Activated CD4-positive, alpha-beta T cell treated with anti-CD3 and anti-CD28 coated beads, Interleukin-2, amount 50 U/mL, for 48 hours (primary cell): ENCODE measurements around the gene SMIM36.
"Not testable (repeated sequence)": the region's sequence is repeated elsewhere in the genome, so short reads cannot be mapped to it uniquely, and the experiment has no call there.

Experiments
- DNase-seq, 2 experiments: peaks; one replicate each; pipeline ENCODE4 v3.0.0-alpha.2; 2020

SMIM36 gene

DNA sequence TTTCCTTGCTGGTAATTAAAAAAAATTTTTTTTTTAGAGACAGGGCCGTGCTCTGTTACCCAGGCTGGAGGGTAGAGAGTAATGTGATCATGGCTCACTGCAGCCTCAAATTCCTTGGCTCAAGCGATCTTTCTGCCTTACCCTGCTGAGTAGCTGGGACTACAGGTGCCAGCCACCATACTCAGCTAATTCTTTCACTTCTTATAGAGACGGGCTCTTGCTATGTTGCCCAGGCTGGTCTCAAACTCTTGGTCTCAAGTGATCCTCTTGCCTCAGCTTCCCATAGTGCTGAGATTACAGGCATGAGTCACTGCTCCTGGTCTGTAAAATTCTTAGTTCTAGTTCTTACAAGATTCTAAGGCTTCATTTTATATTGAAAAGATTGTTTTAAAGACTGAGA is 11.1 kb downstream of the SMIM36 start:
- no peak for DNase-seq

DNA sequence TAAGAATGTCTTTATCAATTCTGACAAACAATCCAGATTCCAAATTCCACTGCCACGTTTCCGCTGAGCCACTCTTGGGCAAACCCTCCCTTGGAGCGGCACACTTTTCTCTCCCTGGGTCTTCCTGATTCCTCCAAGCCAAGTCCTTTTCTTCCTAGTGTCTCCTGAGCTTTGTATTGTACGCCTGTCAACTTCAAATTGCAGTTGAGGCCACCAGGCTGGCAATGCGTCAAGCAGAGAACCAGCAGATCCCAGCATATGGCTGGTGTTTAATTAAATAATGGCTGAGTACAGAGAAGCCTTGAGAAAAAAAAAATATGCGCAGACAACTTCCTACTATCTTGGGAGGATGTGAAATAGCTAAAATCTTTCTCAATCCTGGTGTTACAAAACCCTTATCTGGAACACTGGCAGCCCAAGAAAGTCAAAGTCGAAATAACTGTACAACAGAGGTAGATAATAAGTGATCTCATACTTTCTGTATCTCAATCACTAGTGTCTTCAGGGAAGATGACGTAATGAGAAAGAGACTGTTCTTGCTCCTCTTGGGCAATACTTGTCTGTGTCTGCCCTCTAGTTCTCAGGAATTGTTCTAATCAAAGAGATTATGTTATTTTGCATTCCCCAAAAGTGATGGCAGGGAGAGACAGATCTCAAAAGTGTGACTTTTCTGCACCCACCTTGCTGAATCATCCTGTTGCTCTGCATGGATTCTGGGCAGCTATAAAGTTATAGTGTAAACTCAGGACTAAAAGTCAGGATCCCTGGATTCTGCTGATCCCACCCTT is 15.0 kb downstream of the SMIM36 start:
- DNase-seq = no peak

DNA sequence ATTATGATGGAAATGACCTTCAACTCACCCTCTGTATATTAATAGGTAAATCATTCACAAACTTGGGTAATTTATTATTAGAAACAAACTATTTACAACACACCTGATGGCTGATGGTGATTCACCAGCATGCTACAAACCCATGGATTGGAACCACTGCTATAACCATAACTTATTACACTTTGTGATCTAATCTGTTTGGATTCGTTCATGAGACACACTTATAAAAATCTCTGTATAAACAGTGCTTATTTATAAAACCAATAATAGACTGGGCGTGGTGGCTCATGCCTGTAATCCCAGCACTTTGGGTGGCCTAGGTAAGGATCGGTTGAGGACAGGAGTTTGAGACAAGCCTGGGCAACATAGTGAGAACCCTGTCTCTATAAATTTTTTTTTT is 16.0 kb downstream of the SMIM36 start:
- no peak for DNase-seq

DNA sequence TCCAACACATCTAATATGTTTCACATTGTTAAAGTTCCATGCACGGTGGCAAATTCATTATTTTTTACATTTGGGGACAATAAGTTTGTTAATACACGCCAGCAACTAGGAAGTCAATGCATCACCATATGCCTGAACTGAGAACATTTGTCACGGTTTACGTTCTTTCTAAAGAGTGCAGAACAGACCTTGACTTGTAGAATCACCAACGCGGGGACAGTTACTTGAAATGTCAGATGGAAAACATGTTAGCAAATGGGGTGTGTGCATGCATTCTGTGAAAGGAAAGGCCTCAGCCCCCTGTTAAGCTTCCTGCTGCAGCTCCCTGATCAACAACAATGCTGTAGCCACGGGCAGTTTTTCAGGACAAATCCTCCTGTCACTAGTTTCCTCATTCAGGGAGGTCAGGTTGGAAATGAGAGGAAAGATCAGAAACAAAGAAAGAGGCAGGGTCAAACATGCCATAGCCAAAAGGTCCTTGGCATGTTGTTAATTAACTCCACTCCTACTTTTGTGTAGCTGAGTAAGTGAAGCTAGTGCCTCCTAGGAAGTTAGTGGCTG is 18.4 kb downstream of the SMIM36 start:
- DNase-seq = no peak

DNA sequence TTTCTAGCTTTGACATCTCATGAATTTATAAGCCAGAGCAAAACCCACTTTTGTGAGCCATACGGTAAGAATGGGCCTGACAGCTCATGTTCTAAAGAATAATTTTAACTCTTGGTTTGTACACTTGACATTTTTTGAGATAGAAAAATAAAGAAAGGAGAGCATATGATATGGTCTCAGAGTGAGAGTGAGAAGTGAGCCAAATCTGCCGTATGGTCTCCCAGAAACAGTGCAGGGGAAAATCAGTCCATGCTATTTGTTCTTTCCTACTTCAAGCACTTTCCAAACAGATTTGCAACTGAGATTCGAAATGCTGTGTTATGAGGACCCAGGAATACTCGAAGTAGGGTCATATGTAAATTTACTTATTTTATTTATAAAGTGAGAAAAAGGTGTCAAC is 20.9 kb downstream of the SMIM36 start:
- no peak for DNase-seq

DNA sequence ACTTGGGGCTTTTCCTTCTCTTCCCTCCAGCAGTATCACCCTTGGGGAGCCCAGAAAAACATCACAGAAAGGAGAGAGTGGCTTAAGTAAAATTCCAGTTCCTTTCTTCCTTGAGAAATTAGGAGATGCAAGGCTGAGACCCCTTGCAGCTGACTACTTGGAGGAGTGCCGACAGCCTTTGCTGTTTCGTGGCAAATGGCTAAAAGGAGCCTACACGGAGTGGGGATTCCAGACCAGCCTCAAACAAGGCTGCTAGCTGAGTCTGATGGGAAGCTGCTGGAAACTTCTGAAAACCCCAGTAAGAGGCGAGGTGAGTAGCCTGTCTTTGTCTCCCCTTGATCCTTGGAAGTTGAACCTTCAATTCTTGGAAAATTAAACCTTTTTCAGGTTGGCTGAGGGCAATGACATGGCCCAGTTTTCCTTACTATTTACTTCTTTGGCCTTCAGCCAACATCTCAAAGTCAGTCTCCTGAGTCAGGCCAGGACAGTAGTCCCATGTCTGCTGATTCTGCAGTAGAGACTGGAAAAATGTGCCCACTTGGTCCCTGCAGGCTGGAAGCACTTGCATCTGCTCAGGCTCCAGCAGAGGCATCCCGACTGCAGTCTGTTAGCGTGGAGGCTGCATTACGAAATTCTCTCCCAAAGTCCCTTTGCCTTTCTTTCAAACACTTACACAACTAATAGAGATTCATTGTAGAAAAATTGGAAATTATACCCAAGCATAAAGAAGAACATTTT is 23.4 kb downstream of the SMIM36 start:
- no peak for DNase-seq

DNA sequence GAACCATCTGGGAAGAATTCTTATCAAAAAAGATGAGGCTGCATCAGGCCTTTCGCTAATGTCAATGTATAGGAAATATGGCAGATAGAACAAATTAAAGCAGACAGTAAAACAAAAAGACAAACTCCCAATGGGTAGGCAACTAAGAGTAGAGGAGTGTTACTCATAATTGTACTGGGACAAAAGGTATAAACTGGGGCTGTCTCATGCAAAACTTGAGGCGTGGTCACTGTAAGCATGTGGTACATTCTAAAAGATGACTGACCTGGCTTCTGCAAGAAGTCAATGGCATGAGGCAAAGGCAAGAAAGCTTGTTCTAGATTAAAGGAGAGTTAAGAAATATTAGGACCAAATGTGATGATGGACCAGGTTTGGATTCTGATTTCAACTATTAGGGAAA is 26.7 kb downstream of the SMIM36 start:
- DNase-seq = no peak

DNA sequence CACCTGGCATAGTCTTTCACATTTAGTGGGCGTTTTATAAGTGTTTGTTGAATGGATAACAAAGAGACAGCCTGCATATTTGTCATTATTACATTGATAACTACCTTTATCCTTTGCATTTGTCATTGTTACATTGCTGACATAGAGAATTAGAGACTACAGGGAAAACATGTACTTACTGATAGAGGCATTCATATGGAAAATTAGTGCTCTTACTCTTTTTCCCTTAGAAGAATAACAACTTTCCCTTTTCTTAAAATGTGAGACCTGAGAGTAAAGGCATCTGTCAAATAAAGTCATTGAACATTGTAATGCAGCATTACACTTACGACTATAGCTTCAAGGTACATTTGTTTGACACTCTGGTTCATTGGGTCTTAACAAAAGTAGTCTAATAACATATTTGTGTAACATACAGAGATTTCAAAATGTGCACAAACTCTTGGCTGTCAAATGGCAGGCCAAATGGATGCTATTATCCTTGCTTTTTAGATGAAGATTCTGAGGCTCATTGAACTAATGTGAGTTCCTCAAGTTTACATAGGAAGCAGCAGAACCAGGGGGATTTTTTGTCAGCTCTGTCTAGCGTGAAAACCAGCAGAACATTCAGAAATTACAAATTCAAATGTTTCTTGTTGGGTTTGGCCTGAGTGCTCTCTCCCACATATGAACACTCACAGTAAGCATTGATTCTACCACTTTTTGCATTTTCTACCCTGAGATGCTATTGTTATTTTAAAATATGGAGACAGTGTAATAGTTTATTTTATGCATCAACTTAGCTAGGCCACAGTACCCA is 28.5 kb downstream of the SMIM36 start:
- no peak for DNase-seq

DNA sequence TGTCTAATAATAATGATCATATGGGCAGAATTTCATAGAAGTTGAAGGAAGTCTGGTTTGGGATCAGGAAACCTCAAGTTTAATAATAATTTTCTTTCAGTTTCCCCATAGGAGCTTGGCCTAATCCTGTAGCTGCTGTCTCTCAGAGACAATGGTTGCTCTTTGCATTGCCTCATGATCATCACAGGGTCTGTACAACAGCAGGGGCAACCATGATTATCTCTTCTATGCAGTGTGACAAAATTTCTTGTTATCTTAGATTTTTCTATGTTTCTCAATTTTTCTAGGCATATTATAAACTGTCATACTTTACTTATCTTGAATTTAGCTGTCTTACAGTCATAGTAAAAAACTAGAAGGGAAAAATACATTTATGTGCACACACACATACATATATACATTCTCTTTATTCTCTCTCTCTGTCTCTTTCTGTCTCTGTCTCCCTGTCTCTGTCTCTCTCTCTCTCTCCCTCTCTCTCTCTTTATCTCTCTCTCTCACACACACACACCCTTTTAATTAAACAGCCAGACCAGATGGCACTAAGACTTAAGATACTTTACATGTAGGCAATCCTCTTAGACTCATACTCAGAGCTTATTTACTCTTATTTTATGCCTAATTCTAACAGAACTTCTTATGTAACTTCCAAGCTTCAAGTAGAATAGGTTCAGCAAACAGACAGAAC is 30.5 kb downstream of the SMIM36 start:
- no peak for DNase-seq

DNA sequence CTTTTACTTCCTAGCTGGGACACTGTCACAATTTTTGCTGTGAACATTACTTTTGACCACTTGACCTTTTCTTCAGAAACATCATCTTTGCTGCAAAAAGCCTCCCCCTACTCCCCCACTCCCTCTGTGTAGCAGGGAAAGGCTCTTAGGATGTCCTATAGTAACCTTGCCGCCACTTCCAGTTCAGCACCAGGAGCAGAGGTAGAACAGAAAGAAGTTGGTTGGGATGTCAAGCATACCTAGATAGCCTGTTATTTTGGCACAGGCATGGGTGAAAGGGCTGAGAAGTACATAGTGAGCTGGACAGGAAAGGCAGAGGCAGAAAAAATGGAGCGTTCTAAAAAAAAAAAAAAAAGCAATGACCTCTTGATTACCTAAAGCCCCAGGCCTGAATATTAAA is 31.3 kb downstream of the SMIM36 start:
- no peak for DNase-seq

DNA sequence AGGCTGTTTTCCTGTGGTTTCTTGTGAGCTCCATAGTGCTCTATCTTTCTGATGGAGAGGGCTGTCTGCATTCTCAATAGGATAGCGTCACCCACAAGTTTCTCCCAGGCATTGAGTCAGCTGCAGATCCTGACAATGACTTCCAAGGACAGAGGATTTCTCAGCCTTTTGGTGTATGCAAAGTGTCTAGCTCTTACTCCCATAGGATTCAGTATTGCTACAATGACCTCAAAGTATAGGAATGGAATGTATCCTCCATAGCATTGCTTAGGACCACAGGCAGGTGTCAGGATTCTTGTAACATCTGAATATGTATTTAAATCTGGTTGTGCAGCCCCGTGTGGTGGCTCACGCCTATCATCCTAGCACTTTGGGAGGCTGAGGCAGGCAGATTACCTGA is 32.3 kb downstream of the SMIM36 start:
- no peak for DNase-seq

DNA sequence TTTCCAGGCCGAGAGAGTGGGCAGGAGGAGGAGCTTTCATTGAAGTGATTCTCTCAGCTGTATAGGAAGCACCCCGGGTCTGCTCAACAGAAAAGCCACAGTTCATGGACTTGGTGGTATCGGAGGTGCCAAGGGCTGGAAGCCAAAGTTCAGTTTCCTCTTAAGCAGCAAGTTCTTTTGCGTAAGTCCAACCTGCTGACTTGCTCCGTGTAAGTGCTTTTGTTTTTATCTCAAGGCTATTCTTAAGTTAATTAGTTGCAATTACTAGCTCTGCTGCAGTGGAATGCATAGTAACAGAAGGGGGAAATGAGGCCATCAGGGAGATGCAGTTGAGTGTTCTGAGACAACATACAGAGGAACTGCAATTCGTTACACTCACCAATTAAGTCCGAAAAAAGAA is 44.6 kb downstream of the SMIM36 start:
- DNase-seq = no peak

DNA sequence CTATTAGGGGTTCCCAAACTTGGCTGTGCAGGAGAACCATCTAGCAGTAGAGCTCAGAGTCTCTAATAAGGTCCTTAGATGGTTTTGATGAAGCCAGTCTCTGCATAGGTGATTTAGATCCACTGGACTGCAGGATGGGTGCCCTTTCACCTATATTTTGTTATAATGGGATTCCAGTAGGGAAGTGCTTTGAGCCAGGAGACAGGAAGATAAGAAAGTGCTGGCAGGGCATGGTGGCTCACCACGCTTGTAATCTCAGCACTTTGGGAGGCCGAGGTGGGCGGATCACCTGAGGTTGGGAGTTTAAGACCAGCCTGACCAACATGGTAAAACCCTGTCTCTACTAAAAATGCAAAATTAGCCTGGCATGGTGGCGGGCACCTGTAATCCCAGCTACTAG is 45.5 kb downstream of the SMIM36 start:
- not testable (repeated sequence) for DNase-seq

DNA sequence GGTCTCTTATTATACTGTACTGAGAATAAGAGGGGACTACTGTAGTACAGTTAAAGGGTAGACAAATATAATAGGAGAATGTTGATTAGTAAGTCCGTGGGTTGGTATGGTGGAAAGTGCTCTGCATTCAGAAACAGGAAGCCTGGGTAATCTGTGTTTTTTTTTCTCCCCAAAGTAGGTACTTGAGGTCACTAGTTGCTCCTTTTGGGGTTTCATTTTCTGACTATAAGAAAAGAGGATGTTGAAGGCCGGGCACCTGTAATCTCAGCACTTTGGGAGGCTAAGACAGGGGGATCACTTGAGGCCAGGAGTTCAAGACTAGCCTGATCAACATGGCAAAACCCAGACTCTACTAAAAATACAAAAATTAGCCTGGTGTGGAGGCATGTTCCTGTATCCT is 47.7 kb downstream of the SMIM36 start:
- DNase-seq = no peak

DNA sequence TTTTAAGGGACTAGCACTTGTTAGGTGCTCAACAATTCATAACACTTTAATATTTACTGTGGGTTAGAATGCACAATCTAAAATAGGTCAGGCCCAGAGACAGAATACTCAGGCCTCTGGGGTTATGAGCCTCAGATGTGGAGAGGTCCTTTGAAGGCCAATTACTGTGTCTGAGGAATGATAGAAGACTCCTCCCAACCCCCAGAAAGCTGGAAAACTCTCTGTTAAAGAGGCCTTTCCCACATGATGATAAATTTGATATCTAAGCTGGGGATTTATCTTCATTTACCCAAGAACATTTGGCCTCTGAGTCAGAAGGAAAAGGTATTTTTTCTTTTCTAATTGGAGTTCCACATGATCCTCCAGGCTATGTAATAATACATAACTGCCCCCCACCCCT is 48.5 kb downstream of the SMIM36 start:
- DNase-seq = no peak

DNA sequence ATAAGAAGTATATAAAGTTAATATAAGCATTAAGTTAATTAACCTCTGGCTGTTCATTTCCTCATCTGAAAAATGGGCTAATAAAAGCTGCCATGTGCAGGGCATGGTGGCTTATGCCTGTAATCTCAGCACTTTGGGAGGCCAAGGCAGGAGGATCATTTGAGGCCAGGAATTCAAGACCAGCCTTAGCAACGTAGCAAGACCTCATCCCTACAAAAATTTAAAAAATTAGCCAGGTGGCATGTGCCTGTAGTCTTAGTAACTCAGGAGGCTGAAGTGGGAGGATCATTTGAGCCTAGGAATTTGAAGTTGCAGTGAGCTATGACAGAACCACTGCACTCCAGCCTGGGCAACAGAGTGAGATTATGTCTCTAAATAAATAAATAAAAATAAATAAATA is 49.0 kb downstream of the SMIM36 start:
- no peak for DNase-seq

DNA sequence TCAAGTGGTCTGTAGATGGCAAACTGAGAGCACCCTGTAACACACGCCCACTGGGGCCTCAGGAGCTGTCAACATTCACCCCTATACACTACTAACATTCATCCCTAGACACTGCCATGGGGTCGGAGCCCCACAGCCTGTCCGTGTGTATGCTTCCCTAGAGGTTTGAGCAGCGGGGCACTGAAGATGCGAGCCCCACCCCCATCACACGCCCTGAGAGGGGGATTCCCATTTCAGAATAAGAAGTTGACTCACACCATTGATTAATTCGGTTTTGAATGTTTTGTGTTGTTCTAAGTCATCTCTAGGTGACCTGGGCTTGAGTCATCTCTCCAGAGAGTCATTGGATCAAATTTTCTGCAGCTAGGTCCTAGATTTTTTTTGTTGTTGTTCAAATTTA is 52.3 kb downstream of the SMIM36 start:
- DNase-seq = peak; percentile 69 to 75

DNA sequence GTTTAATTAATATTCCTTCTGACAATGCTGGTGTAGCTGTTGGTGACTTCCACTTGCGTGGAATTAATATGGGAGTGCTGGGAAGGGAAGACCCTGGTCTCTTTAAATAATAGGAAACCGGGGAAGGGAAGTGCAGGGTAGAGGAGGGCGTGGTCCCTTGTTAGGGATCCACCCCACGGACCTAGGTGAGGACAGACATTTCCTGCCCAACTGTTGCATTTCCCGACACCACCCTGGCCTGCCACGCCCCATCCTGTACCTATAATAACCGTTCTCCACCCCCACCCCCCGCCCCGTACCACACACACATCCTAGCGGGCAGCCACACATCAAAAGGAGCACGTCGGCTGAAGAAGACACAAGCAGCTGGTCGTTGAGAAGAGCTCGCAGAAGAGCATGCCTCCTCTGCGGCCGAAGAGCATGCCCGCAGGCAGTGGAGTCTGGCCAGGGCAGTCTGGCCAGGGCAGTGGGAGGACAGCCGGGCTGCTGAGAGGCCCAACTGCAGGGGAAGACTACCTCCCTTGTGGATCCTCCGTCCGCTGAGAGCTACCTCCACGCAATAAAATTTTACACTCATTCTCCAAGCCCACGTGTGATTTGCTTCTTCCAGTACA is 52.9 kb downstream of the SMIM36 start:
- DNase-seq = no peak

DNA sequence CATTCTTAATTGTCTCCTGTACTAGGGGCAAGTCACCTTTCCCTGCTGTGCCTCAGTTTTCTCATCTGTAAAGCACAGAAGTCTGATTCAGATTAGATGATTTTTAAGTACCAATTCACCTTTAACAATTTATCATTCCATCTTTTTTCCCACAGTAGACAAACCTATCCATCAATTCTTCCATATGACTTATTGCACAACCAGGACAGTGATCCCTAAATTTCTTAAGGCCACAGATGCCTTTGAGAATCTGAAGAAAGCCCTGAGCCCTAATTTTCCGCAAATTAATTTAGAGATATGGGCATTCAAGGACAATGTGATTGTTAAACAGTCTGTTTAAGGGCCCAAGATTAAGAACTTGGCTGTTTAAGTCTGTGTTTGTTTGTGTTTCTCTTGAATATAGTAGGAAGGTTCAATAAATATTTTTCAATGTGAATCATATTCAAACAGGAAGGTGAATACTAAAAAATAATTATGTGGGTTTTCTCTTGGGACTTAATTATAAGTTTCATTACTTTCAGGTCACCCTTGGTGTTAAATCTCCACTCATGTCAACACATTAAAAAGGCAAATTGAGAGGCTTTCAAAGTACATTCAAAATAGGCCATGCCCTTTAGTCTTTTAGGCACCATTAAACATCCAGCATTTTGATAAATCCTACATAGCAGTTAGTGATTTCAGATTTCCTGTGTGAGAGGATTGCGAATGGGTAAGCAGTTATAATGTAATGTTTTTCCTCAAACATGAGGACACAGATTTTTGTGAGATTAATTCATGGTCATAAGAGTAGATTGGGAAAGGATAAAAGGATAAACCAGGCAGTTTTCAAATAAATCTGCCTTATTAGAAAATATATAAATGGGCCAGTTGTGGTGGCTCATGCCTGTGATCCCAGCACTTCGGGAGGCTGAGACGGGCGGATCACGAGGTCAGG is 54.7 kb downstream of the SMIM36 start:
- DNase-seq = no peak

DNA sequence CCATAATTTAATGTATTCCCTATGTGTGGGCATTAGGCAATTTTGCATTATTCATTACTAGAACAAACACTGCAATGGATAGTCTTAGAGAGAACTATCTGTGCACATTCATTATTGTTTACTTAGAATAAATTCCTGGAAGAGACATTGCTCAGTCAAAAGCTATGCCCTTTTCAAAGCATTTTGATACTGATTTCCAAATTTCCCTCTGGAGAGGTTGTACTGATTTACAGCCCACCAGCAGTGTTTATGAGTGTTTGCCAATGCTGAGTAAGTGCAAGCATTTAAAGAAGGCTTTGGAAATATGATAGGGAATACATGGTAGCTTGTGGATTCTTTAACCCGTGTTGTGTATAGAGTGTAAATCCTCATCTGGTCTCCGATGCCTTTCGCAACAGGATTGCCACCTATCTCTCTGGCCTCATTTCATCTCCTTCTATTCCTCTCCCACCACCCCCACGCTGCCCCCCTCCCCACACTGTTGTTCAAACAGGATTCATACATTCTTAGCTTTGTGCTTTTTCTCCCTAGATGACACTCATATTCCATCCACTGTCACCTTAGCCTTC is 56.3 kb downstream of the SMIM36 start:
- DNase-seq = no peak
